H1 (cell line): Measurements from ENCODE around the gene FOXS1. TPM values are rescaled to one million over a fixed set of nuclear protein-coding genes. Genes with fewer than 3 reads are reported as not detected.

ENCODE experiments used
- CTCF ChIA-PET: fragments of 300-600 bp; sonication (Branson Sonifier 250); formaldehyde crosslinking; loops from one replicate; lab custom pipeline; 2021; ENCODE audit not compliant: partially characterized antibody; lab: Charles Lee
- POLR2A ChIA-PET: fragments of 300-600 bp; sonication (Branson Sonifier 250); formaldehyde crosslinking; loops from one replicate; lab custom pipeline; 2021; ENCODE audit warnings: inconsistent platforms; ENCODE audit not compliant: partially characterized antibody; lab: Charles Lee
- DNase-seq, 2 experiments: peaks; one replicate each; pipeline versions ENCODE4 v3.0.0 to v3.0.0-alpha.2; 2010 to 2022; ENCODE audit warnings: low spot score in 2 of 2, low read depth in 1 of 2, mixed read lengths in 1 of 2
- FAIRE-seq: peaks from 2 replicates; lab custom pipeline; 2011; peaks lifted over from hg19 to GRCh38; lab: Jason Lieb, UNC
- H2AFZ ChIP-seq: 2 replicates; pipeline ENCODE4 v1.8.1; 2012; ENCODE audit warnings: low read length, inconsistent platforms
- H2AK5ac ChIP-seq: 2 replicates; pipeline ENCODE4 v1.6.1; 2013; ENCODE audit warnings: low read depth, low read length
- H2BK120ac ChIP-seq: replicated peaks from 2 replicates; pipeline ENCODE3; 2013; ENCODE audit warnings: low read depth, low read length, inconsistent platforms
- H2BK12ac ChIP-seq: 2 replicates; pipeline ENCODE4 v1.6.1; 2013; ENCODE audit warnings: low read depth, low read length
- H2BK15ac ChIP-seq: 2 replicates; pipeline ENCODE4 v1.6.1; 2013; ENCODE audit warnings: low read length
- H2BK20ac ChIP-seq: 2 replicates; pipeline ENCODE4 v1.6.1; 2013; ENCODE audit warnings: low read length
- H2BK5ac ChIP-seq: 2 replicates; pipeline ENCODE4 v1.6.1; 2013; ENCODE audit warnings: low read depth, low read length
- H3K14ac ChIP-seq: 2 replicates; pipeline ENCODE4 v1.6.1; 2013; ENCODE audit warnings: inconsistent platforms; ENCODE audit not compliant: insufficient read length
- H3K18ac ChIP-seq: 2 replicates; pipeline ENCODE4 v1.6.1; 2013; ENCODE audit warnings: low read length; ENCODE audit errors: extremely low read depth
- H3K23ac ChIP-seq: 2 replicates; pipeline ENCODE4 v1.6.1; 2013; ENCODE audit warnings: inconsistent platforms; ENCODE audit not compliant: insufficient read length
- H3K23me2 ChIP-seq: 2 replicates; pipeline ENCODE4 v1.6.1; 2013; ENCODE audit warnings: low read depth, low read length
- H3K27ac ChIP-seq: 2 replicates; pipeline ENCODE4 v1.6.1; 2011; ENCODE audit warnings: low read depth, low read length, inconsistent platforms
- H3K27me3 ChIP-seq, 4 experiments: replicated peaks in 1 of 4; 1 replicate in 1 of 4; 2 replicates in 3 of 4; pipeline versions ENCODE4 v1.6.1 to v1.8.1; 2011 to 2013; ENCODE audit warnings: low read length in 3 of 4, mild to moderate bottlenecking in 3 of 4, inconsistent platforms in 2 of 4, mixed read lengths in 2 of 4, moderate library complexity in 1 of 4; ENCODE audit not compliant: control insufficient read depth in 3 of 4, insufficient read depth in 3 of 4; ENCODE audit errors: extremely low read depth in 1 of 4
- H3K36me3 ChIP-seq, 4 experiments: 2 replicates each; pipeline versions ENCODE4 v1.6.1 to v1.8.1; 2011 to 2013; ENCODE audit warnings: mild to moderate bottlenecking in 4 of 4, low read length in 3 of 4, moderate library complexity in 2 of 4, control low read depth in 1 of 4, inconsistent platforms in 1 of 4; ENCODE audit not compliant: insufficient read depth in 4 of 4, control insufficient read depth in 2 of 4
- H3K4ac ChIP-seq: replicated peaks from 2 replicates; pipeline ENCODE3; 2013; ENCODE audit warnings: low read length, low read depth, mixed read lengths, inconsistent platforms; ENCODE audit not compliant: insufficient read length
- H3K4me1 ChIP-seq, 4 experiments: replicated peaks in 1 of 4; 1 replicate in 1 of 4; 2 replicates in 3 of 4; pipeline versions ENCODE4 v1.6.1 to v1.8.1; 2011 to 2013; ENCODE audit warnings: low read length in 3 of 4, inconsistent platforms in 2 of 4, mixed read lengths in 1 of 4; ENCODE audit not compliant: insufficient read depth in 4 of 4, control insufficient read depth in 3 of 4
- H3K4me2 ChIP-seq, 2 experiments: 2 replicates each; pipeline versions ENCODE4 v1.6.1 to v1.8.1; 2011 to 2013; ENCODE audit warnings: low read depth in 2 of 2, low read length in 2 of 2, control low read depth in 1 of 2, inconsistent platforms in 1 of 2, mild to moderate bottlenecking in 1 of 2; ENCODE audit not compliant: insufficient read depth in 1 of 2
- H3K4me3 ChIP-seq, 4 experiments: fragments of 200-600, 300-600 bp in 1 of 4; sonication (generic), shearing (Covaris generic), sonication (Bioruptor Twin) in 1 of 4; 2 replicates each; pipeline versions ENCODE4 v1.5.1 to v1.8.1; 2011 to 2016; ENCODE audit warnings: low read length in 4 of 4, low read depth in 3 of 4, control low read depth in 2 of 4, inconsistent platforms in 2 of 4, mild to moderate bottlenecking in 2 of 4, mixed read lengths in 1 of 4, moderate library complexity in 1 of 4; ENCODE audit not compliant: insufficient read depth in 2 of 4; ENCODE audit errors: extremely low read depth in 1 of 4
- H3K56ac ChIP-seq: replicated peaks from 2 replicates; pipeline ENCODE3; 2013; ENCODE audit warnings: low read depth, mild to moderate bottlenecking, mixed read lengths, low read length, inconsistent platforms; ENCODE audit not compliant: insufficient read length
- H3K79me1 ChIP-seq: 2 replicates; pipeline ENCODE4 v1.6.1; 2013; ENCODE audit warnings: low read depth, low read length, control low read depth
- H3K79me2 ChIP-seq, 2 experiments: 2 replicates each; pipeline versions ENCODE4 v1.6.1 to v1.8.1; 2012 to 2013; ENCODE audit warnings: low read length in 2 of 2, mild to moderate bottlenecking in 2 of 2, inconsistent platforms in 1 of 2; ENCODE audit not compliant: insufficient read depth in 2 of 2, control insufficient read depth in 1 of 2
- H3K9ac ChIP-seq, 4 experiments: replicated peaks in 1 of 4; 1 replicate in 1 of 4; 2 replicates in 3 of 4; pipeline versions ENCODE4 v1.6.1 to v1.8.1; 2011 to 2013; ENCODE audit warnings: low read depth in 3 of 4, low read length in 3 of 4, control low read depth in 2 of 4, mild to moderate bottlenecking in 2 of 4, moderate library complexity in 2 of 4, inconsistent platforms in 1 of 4; ENCODE audit errors: extremely low read depth in 1 of 4
- H3K9me3 ChIP-seq, 2 experiments: 2 replicates each; pipeline versions ENCODE4 v1.6.1 to v1.8.1; 2012 to 2013; ENCODE audit warnings: mild to moderate bottlenecking in 2 of 2, moderate library complexity in 2 of 2, control low read depth in 1 of 2, inconsistent platforms in 1 of 2, low read depth in 1 of 2, low read length in 1 of 2, mixed read lengths in 1 of 2; ENCODE audit not compliant: insufficient read depth in 2 of 2
- H4K20me1 ChIP-seq, 2 experiments: replicated peaks in 1 of 2; 2 replicates each; pipeline versions ENCODE3 to v1.8.1; 2011 to 2013; ENCODE audit warnings: inconsistent platforms in 2 of 2, low read length in 2 of 2, mild to moderate bottlenecking in 1 of 2; ENCODE audit not compliant: insufficient read depth in 2 of 2, control insufficient read depth in 1 of 2
- H4K5ac ChIP-seq: 2 replicates; pipeline ENCODE4 v1.6.1; 2013; ENCODE audit warnings: low read length, low read depth, mixed read lengths, inconsistent platforms; ENCODE audit not compliant: insufficient read length
- H4K8ac ChIP-seq: 2 replicates; pipeline ENCODE4 v1.8.0; 2013; ENCODE audit warnings: mild to moderate bottlenecking, moderate library complexity, low read length, inconsistent platforms; ENCODE audit not compliant: insufficient read depth; ENCODE audit errors: extremely low read depth
- H4K91ac ChIP-seq: replicated peaks from 2 replicates; pipeline ENCODE3; 2013; ENCODE audit warnings: low read length, mixed read lengths, inconsistent platforms; ENCODE audit not compliant: insufficient read length
- ATF2 ChIP-seq: IDR thresholded peaks from 2 replicates; pipeline ENCODE4 v1.6.1; 2012; ENCODE audit warnings: low read length, inconsistent platforms
- BRCA1 ChIP-seq: IDR thresholded peaks from 2 replicates; pipeline ENCODE4 v1.6.1; 2012; ENCODE audit warnings: low read depth, low read length, improper control_type of control experiment
- CEBPB ChIP-seq: IDR thresholded peaks from 2 replicates; pipeline ENCODE4 v1.6.1; 2012; ENCODE audit warnings: low read depth, low read length
- CREB1 ChIP-seq: IDR thresholded peaks from 2 replicates; pipeline ENCODE4 v1.6.1; 2012; ENCODE audit warnings: inconsistent platforms
- FOSL1 ChIP-seq: IDR thresholded peaks from 2 replicates; pipeline ENCODE4 v1.6.1; 2011; ENCODE audit warnings: mild to moderate bottlenecking, low read depth, low read length, moderate library complexity; ENCODE audit not compliant: insufficient read depth
- KDM4A ChIP-seq: IDR thresholded peaks from one replicate; pipeline ENCODE4 v1.7.1; 2012; ENCODE audit warnings: low read depth, mild to moderate bottlenecking, moderate library complexity, low read length, inconsistent platforms; ENCODE audit not compliant: severe bottlenecking
- NRF1 ChIP-seq: IDR thresholded peaks from 2 replicates; pipeline ENCODE4 v1.6.1; 2011; ENCODE audit warnings: mild to moderate bottlenecking, low read depth, low read length, improper control_type of control experiment
- POU5F1 ChIP-seq: IDR thresholded peaks from 2 replicates; pipeline ENCODE4 v1.6.1; 2011; ENCODE audit warnings: low read depth, mild to moderate bottlenecking, low read length, moderate library complexity
- TAF7 ChIP-seq: optimal IDR thresholded peaks from 2 replicates; pipeline ENCODE3; 2011; ENCODE audit warnings: low read depth, mild to moderate bottlenecking, inconsistent platforms, low read length, moderate library complexity, borderline replicate concordance
- TBP ChIP-seq: IDR thresholded peaks from 2 replicates; pipeline ENCODE4 v1.6.1; 2011; ENCODE audit warnings: low read depth, low read length, improper control_type of control experiment
- WGBS, 2 experiments: shearing (Covaris generic) in 1 of 2; methylation state at CpG; one replicate each; pipeline versions ENCODE4 v1.1.6 to v1.1.7; 2013 to 2015; ENCODE audit warnings: low lambda C conversion rate in 2 of 2, mixed read lengths in 2 of 2, inconsistent platforms in 1 of 2, low coverage in 1 of 2, missing lambda C conversion rate in 1 of 2; ENCODE audit not compliant: insufficient replicate concordance in 2 of 2, insufficient coverage in 1 of 2, insufficient read length in 1 of 2; ENCODE audit errors: extremely low coverage in 1 of 2, missing lambda C conversion rate in 1 of 2; 5-methylcytosine and 5-hydroxymethylcytosine counted together
- polyA plus RNA-seq, 7 experiments: library from polyadenylated mRNA; depleted of rRNA in 3 of 7; stranded (reverse) in 5 of 7; unstranded in 2 of 7; fragments of >200 nt in 5 of 7; fragments of 200-250 nt in 2 of 7; gene quantifications; 1 replicate in 5 of 7; 2 replicates in 1 of 7; 4 replicates in 1 of 7; pipeline versions ENCODE4 v1.2.1 to v1.2.3, GENCODE V29; 2011 to 2013; ENCODE audit warnings: missing spikeins in 2 of 7, mixed read lengths in 2 of 7
- total RNA-seq: library from RNA; stranded (reverse); fragmentation: NEBNext Ultra II Directional; extraction: Animal tissue kit (Norgen Biotek cat#: 25700); gene quantifications from 2 replicates; pipeline ENCODE4 v1.2.1, GENCODE V29; 2021

FOXS1 gene
- total and polyA plus RNA-seq, 2 of the 8 experiments (the other 6 are each of a cell fraction or from before 2014, with no cell fraction given), result 0.45 TPM; not detected in 1

GRCh38 chr20:31851240-31851955, 6.0 kb upstream of the FOXS1 start:
- POLR2A ChIA-PET, result interaction anchor here (0.7 to 1.6 kb wide), 3 partner anchors 9 to 100 kb away, joined by 3 to 6 read pairs (median 3); partner anchors contain the start of gene PDRG1
- H3K27ac ChIP-seq, result no peak overlapping the region
- peak overlapping the region; percentile 46 for H2BK15ac ChIP-seq
- H2BK12ac ChIP-seq, result 0 out of 2 replicates have a peak overlapping the region, but pooled peaks have one; percentile 27
- no peak overlapping the region for H4K91ac ChIP-seq
- 79% methylated on average over 11 of the region's 11 CpGs; no CpG with 5 or more reads in 1 of the 2 experiments for WGBS, 2 experiments
- no peak overlapping the region for H3K4me3 ChIP-seq
- no peaks in the 10 kb centered on the region for H4K20me1 ChIP-seq
- H3K9ac ChIP-seq, result no peak overlapping the region
- H3K23me2 ChIP-seq, result no peaks in the 10 kb centered on the region
- H3K14ac ChIP-seq, result no peak overlapping the region
- no peaks in the 10 kb centered on the region for H3K36me3 ChIP-seq
- no peaks in the 10 kb centered on the region for H3K9me3 ChIP-seq
- no peak overlapping the region for H3K56ac ChIP-seq
- H4K8ac ChIP-seq, result no peak overlapping the region
- H3K18ac ChIP-seq, result no peak overlapping the region
- peaks cover 0 to 6% (median 2%) of the 10 kb centered on the region in 4 experiments; a peak in 4 of 7 replicates for H3K4me1 ChIP-seq
- H2AFZ ChIP-seq, result no peak overlapping the region
- H3K79me1 ChIP-seq, result no peaks in the 10 kb centered on the region
- FAIRE-seq (no peak), DNase-seq (no peak)
- H3K23ac ChIP-seq, result no peak overlapping the region
- CTCF ChIA-PET, result interaction anchor here (0.7 to 8.6 kb wide), 39 partner anchors 8 to 299 kb away, joined by 3 to 111 read pairs (median 6); partner anchors contain the start of genes CCM2L, DUSP15, MYLK2 and PDRG1
- H2BK120ac ChIP-seq, result no peak overlapping the region
- no peak overlapping the region for H3K4ac ChIP-seq
- H2BK5ac ChIP-seq, result no peak overlapping the region
- no peak overlapping the region for H3K4me2 ChIP-seq
- peaks cover 5 to 38% (median 27%) of the 10 kb centered on the region in 4 experiments for H3K27me3 ChIP-seq
- H2AK5ac ChIP-seq, result no peak overlapping the region
- no peak overlapping the region for H2BK20ac ChIP-seq
- H4K5ac ChIP-seq, result no peak overlapping the region
- no peaks in the 10 kb centered on the region for H3K79me2 ChIP-seq
- TF ChIP-seq NRF1, result no peak
- no peak for TF ChIP-seq ATF2
- TF ChIP-seq POU5F1, result no peak
- TF ChIP-seq KDM4A, result no peak
- no peak for TF ChIP-seq TAF7
- TF ChIP-seq TBP, result no peak
- TF ChIP-seq BRCA1, result no peak
- no peak for TF ChIP-seq CREB1
- no peak for TF ChIP-seq CEBPB
- no peak for TF ChIP-seq FOSL1
